ENCODE data around the gene RNF213.

RNF213 gene

DNA sequence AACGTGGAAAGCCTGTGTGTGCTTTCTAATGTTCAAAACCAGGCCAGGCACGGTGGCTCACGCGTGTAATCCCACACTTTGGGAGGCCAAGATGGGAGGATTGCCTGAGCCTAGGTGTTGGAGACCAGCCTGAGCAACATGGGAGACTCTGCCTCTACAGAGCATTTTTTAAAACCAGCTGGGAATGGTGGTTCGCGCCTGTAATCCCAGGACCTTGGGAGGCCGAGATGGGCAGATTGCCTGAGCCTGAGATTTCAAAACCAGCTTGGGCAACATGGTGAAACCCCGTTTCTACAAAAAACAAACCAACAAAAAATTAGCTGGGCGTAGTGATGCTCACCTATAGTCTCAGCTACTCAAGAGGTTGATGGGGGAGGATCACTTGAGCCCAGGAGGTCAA lies 26.4 kb downstream of the RNF213 start:
- Histone ChIP-seq H3K9ac (ENCODE audit: low read length in 2 of 2) (no peak overlapping the region), H3K36me3 (ENCODE audit: control insufficient read depth in 2 of 2, insufficient read depth in 2 of 2, low read length in 2 of 2) (peaks cover 36% of the 10 kb centered on the region in 2 donors), H3K9me3 (ENCODE audit: control insufficient read depth in 2 of 2, low read length in 2 of 2) (no peaks in the 10 kb centered on the region), H3K4me3 (ENCODE audit: low read length in 2 of 2) (no peak overlapping the region), H3K4me1 (ENCODE audit: control insufficient read depth, insufficient read depth, low read length) (no peaks in the 10 kb centered on the region), H3K27ac (ENCODE audit: low read length) (no peak overlapping the region), H3K27me3 (ENCODE audit: control insufficient read depth in 1 of 2, insufficient read depth in 2 of 2, low read length in 2 of 2) (no peaks in the 10 kb centered on the region)

DNA sequence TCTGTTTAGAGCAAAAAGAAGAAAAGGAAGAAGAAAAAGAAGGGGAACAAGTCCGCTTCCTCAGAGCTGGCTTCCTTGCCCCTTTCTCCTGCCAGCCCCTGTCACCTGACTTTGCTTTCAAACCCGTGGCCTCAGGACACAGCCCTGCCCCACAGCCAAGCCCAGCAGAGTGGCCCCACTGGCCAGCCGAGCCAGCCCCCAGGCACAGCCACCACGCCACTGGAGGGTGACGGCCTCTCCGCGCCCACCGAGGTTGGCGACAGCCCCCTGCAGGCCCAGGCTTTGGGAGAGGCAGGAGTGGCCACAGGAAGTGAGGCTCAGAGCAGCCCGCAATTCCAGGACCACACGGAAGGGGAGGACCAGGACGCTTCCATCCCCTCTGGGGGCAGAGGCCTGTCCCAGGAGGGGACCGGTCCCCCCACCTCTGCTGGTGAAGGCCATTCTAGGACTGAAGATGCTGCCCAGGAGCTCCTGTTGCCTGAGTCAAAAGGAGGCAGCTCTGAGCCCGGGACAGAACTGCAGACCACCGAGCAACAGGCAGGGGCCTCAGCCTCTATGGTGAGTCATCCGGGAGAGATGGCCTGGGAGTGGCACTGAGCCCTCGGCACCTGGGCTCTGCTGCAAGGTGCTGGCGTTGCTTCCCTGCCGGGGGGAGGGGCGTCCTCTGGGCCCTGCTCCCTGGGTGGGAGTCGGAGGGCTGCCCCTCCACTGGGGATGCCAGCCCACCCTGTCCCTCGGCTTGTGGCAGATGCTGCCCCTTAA lies 27.3 kb downstream of the RNF213 start:
- no peaks in the 10 kb centered on the region for H3K27me3 ChIP-seq (ENCODE audit: control insufficient read depth in 1 of 2, insufficient read depth in 2 of 2, low read length in 2 of 2)
- H3K36me3 ChIP-seq (ENCODE audit: control insufficient read depth in 2 of 2, insufficient read depth in 2 of 2, low read length in 2 of 2), result peaks cover 39 to 43% of the 10 kb centered on the region in 2 donors
- no peaks in the 10 kb centered on the region for H3K4me1 ChIP-seq (ENCODE audit: control insufficient read depth, insufficient read depth, low read length)
- H3K27ac ChIP-seq (ENCODE audit: low read length), result no peak overlapping the region
- no peak overlapping the region for H3K4me3 ChIP-seq (ENCODE audit: low read length in 2 of 2)
- no peak overlapping the region for H3K9ac ChIP-seq (ENCODE audit: low read length in 2 of 2)
- no peaks in the 10 kb centered on the region for H3K9me3 ChIP-seq (ENCODE audit: control insufficient read depth in 2 of 2, low read length in 2 of 2)

DNA sequence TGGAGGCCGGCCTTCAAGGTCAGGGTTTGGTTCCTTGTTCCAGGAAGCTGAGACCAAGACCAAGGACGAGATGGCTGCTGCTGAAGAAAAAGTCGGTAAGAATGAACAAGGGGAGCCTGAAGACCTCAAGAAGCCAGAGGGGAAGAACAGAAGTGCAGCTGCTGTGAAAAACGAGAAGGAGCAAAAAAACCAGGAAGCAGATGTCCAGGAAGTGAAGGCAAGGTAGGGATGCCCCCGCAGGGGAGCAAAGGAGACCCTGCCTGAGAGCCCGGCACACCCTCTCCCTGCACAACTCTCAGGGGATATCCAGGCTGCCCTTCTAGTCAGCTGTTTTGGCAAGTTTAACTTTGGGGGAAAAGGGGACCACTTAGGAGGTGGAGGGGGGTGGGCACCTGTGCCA lies 29.0 kb downstream of the RNF213 start:
- Histone ChIP-seq H3K36me3 (ENCODE audit: control insufficient read depth in 2 of 2, insufficient read depth in 2 of 2, low read length in 2 of 2) (peaks cover 48 to 52% of the 10 kb centered on the region in 2 donors), H3K27ac (ENCODE audit: low read length) (no peak overlapping the region), H3K9ac (ENCODE audit: low read length in 2 of 2) (no peak overlapping the region)

DNA sequence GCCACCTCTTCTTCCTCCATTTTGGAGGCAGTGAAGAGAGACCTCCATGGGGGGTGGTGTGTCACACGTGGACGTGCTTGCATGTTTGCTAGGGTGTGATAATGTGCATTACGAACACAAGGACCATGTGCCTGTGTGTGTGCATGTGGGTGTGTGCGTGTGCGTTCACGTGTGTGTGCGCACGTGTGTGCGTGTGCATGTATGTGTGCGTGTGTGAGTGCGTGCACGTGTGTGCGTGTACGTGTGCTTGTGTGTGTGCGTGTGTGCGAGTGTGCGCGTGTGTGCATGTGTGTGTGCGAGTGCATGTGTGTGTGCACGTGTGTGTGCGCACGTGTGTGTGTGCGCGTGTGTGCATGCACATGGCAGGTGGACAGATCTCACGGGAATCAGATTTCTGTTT lies 29.5 kb downstream of the RNF213 start:
- H3K36me3 ChIP-seq (ENCODE audit: control insufficient read depth in 2 of 2, insufficient read depth in 2 of 2, low read length in 2 of 2), result peaks cover 54 to 57% of the 10 kb centered on the region in 2 donors
- H3K9me3 ChIP-seq (ENCODE audit: control insufficient read depth in 2 of 2, low read length in 2 of 2), result no peaks in the 10 kb centered on the region
- no peaks in the 10 kb centered on the region for H3K27me3 ChIP-seq (ENCODE audit: control insufficient read depth in 1 of 2, insufficient read depth in 2 of 2, low read length in 2 of 2)
- no peaks in the 10 kb centered on the region for H3K4me1 ChIP-seq (ENCODE audit: control insufficient read depth, insufficient read depth, low read length)
- H3K9ac ChIP-seq (ENCODE audit: low read length in 2 of 2), result no peak overlapping the region
- H3K4me3 ChIP-seq (ENCODE audit: low read length in 2 of 2), result no peak overlapping the region
- H3K27ac ChIP-seq (ENCODE audit: low read length), result no peak overlapping the region

More for the DNA sequence above, 29.0 kb downstream of the RNF213 start:
- Histone ChIP-seq H3K4me1 (ENCODE audit: control insufficient read depth, insufficient read depth, low read length) (no peaks in the 10 kb centered on the region), H3K27me3 (ENCODE audit: control insufficient read depth in 1 of 2, insufficient read depth in 2 of 2, low read length in 2 of 2) (no peaks in the 10 kb centered on the region), H3K9me3 (ENCODE audit: control insufficient read depth in 2 of 2, low read length in 2 of 2) (no peaks in the 10 kb centered on the region), H3K4me3 (ENCODE audit: low read length in 2 of 2) (no peak overlapping the region)

DNA sequence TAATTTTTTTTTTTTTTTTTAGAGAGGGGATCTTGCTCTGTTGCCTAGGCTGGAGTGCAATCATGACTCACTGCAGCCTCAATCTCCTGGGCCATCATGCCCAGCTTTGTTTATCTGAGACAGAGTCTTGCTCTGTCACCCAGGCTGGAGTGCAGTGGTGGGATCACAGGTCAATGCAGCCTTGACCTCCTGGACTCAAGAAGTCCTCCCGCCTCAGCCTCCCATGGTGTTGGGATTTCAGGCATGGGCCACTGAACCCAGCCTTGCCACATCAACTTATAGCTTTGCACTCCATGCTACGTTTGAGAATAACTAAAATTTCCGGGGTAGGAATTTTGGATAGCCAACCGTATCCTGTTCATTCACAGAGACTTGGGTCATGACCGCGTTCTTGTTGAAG lies 30.6 kb downstream of the RNF213 start:
- no peak overlapping the region for H3K4me3 ChIP-seq (ENCODE audit: low read length in 2 of 2)
- H3K36me3 ChIP-seq (ENCODE audit: control insufficient read depth in 2 of 2, insufficient read depth in 2 of 2, low read length in 2 of 2), result peaks cover 64 to 66% of the 10 kb centered on the region in 2 donors
- no peak overlapping the region for H3K27ac ChIP-seq (ENCODE audit: low read length)
- H3K4me1 ChIP-seq (ENCODE audit: control insufficient read depth, insufficient read depth, low read length), result no peaks in the 10 kb centered on the region
- no peak overlapping the region for H3K9ac ChIP-seq (ENCODE audit: low read length in 2 of 2)
- H3K9me3 ChIP-seq (ENCODE audit: control insufficient read depth in 2 of 2, low read length in 2 of 2), result no peaks in the 10 kb centered on the region
- H3K27me3 ChIP-seq (ENCODE audit: control insufficient read depth in 1 of 2, insufficient read depth in 2 of 2, low read length in 2 of 2), result no peaks in the 10 kb centered on the region

DNA sequence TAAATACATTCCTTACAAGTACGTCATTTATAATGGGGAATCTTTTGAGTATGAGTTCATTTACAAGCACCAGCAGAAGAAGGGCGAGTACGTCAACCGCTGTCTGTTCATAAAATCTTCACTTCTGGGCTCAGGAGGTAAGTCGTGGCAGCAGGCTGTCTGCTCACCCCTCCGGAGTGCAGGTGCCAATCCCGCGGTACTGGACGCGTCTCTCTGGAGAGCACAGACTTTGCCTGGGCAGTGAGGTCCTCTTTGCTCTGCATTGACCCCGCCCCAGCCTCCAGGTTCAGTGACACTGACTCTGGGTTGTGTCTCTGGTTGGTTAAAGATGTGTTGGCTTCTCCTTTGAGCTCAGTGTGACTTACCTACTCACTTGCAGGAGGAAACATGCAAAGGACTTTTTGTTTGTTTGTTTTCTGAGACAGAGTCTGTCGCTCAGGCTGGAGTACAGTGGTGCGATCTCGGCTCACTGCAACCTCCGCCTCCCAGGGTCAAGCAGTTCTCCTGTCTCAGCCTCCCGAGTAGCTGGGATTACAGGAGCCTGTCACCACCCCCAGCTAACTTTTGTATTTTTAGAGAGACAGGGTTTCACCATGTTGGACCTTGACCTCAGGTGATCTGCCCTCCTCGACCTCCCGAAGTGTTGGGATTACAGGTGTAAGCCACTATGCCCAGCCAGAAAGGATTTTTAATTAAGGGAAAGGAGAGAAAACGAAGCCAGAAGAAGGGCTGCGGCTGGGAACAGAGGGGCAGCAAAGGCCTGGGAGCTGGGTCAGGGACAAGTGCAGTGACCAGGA lies 31.2 kb downstream of the RNF213 start:
- Histone ChIP-seq H3K4me3 (ENCODE audit: low read length in 2 of 2) (no peak overlapping the region), H3K27me3 (ENCODE audit: control insufficient read depth in 1 of 2, insufficient read depth in 2 of 2, low read length in 2 of 2) (no peaks in the 10 kb centered on the region), H3K4me1 (ENCODE audit: control insufficient read depth, insufficient read depth, low read length) (no peaks in the 10 kb centered on the region), H3K36me3 (ENCODE audit: control insufficient read depth in 2 of 2, insufficient read depth in 2 of 2, low read length in 2 of 2) (peaks cover 70 to 72% of the 10 kb centered on the region in 2 donors), H3K27ac (ENCODE audit: low read length) (no peak overlapping the region), H3K9me3 (ENCODE audit: control insufficient read depth in 2 of 2, low read length in 2 of 2) (no peaks in the 10 kb centered on the region), H3K9ac (ENCODE audit: low read length in 2 of 2) (no peak overlapping the region)

DNA sequence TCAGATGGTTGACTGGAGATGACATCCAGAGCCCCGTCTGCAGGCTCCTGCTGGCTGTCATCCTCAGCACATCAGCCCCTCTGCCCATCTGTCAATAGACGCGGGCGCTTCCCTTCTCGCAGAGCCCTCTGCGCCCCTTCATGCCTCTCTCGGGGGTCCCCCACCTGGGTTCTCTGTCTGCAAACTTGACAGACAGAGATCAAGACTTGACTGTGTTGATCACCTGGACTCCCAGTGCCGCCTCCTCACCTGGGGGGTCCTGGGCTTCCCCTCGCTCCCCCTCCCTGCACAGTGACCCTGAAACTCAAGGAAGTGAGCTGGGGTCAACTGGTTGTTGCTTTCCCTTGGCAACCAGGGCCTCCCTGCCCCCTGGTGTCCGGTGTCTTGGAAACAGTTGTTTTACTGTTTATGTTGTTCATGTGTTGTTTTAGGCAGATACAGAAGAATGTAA lies 31.9 kb downstream of the RNF213 start:
- Histone ChIP-seq H3K4me3 (ENCODE audit: low read length in 2 of 2) (no peak overlapping the region), H3K36me3 (ENCODE audit: control insufficient read depth in 2 of 2, insufficient read depth in 2 of 2, low read length in 2 of 2) (peaks cover 70 to 74% of the 10 kb centered on the region in 2 donors), H3K9ac (ENCODE audit: low read length in 2 of 2) (no peak overlapping the region), H3K27me3 (ENCODE audit: control insufficient read depth in 1 of 2, insufficient read depth in 2 of 2, low read length in 2 of 2) (no peaks in the 10 kb centered on the region), H3K4me1 (ENCODE audit: control insufficient read depth, insufficient read depth, low read length) (no peaks in the 10 kb centered on the region), H3K27ac (ENCODE audit: low read length) (no peak overlapping the region), H3K9me3 (ENCODE audit: control insufficient read depth in 2 of 2, low read length in 2 of 2) (no peaks in the 10 kb centered on the region)

DNA sequence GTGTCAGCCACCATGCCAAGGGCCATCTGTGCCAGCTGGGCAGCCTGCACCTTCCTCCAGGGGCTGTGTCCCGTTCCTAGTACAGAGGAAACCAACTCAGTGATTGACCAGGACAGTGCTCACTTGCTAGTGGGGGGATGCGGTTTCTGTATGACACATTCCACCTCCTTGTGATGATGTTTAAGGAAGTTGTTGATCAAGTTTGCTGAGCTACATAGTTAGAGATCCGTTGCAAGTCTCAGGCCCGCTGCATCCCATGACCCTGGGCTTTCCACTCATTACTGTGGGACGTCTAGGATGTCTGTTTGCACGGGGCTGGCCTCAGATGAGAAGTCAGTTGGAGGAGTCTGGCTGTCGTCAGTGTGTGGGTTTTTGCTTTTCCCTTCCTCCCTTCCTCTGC lies 33.6 kb downstream of the RNF213 start:
- Histone ChIP-seq H3K4me3 (ENCODE audit: low read length in 2 of 2) (no peak overlapping the region), H3K27me3 (ENCODE audit: control insufficient read depth in 1 of 2, insufficient read depth in 2 of 2, low read length in 2 of 2) (no peaks in the 10 kb centered on the region), H3K9ac (ENCODE audit: low read length in 2 of 2) (no peak overlapping the region), H3K9me3 (ENCODE audit: control insufficient read depth in 2 of 2, low read length in 2 of 2) (no peaks in the 10 kb centered on the region), H3K4me1 (ENCODE audit: control insufficient read depth, insufficient read depth, low read length) (no peaks in the 10 kb centered on the region), H3K36me3 (ENCODE audit: control insufficient read depth in 2 of 2, insufficient read depth in 2 of 2, low read length in 2 of 2) (peaks cover 70 to 71% of the 10 kb centered on the region in 2 donors), H3K27ac (ENCODE audit: low read length) (no peak overlapping the region)

DNA sequence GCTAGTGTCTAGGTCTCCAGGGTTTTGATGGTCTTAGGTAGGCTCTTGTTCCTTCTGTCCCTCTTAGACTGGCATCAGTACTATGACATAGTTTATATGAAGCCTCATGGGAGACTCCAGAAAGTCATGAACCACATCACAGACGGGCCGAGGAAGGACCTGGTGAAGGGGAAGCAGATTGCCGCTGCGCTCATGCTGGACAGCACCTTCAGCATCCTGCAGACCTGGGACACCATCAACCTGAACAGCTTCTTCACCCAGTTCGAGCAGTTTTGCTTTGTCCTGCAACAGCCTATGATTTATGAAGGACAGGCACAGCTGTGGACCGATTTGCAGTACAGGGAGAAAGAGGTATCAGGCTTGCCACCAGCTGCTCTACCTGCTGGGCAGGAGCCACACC lies 34.0 kb downstream of the RNF213 start:
- Histone ChIP-seq H3K4me3 (ENCODE audit: low read length in 2 of 2) (no peak overlapping the region), H3K27ac (ENCODE audit: low read length) (no peak overlapping the region), H3K27me3 (ENCODE audit: control insufficient read depth in 1 of 2, insufficient read depth in 2 of 2, low read length in 2 of 2) (no peaks in the 10 kb centered on the region), H3K36me3 (ENCODE audit: control insufficient read depth in 2 of 2, insufficient read depth in 2 of 2, low read length in 2 of 2) (peaks cover 69 to 71% of the 10 kb centered on the region in 2 donors), H3K9ac (ENCODE audit: low read length in 2 of 2) (no peak overlapping the region), H3K4me1 (ENCODE audit: control insufficient read depth, insufficient read depth, low read length) (no peaks in the 10 kb centered on the region), H3K9me3 (ENCODE audit: control insufficient read depth in 2 of 2, low read length in 2 of 2) (no peaks in the 10 kb centered on the region)

DNA sequence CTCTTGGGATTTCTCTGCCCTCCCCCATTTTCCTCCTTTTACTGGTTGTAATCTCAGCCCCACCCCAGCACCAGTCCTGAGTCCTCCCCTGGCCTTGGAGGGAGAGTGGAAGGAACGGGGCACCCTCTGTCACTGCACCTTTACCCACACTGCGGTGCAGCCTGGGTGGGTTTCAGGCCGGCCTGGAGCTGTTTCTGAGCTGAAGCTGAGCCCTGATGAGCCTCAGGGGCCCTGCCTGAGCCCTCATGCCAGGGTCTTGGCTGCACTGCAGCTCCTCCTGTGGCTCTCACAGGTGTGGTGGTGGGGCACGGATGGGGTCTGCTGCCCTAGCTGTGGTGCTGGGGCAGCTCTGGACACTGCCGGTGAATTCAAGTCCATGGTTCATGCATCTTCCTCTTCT lies 34.5 kb downstream of the RNF213 start:
- H3K9ac ChIP-seq (ENCODE audit: low read length in 2 of 2), result no peak overlapping the region
- no peaks in the 10 kb centered on the region for H3K9me3 ChIP-seq (ENCODE audit: control insufficient read depth in 2 of 2, low read length in 2 of 2)
- no peaks in the 10 kb centered on the region for H3K27me3 ChIP-seq (ENCODE audit: control insufficient read depth in 1 of 2, insufficient read depth in 2 of 2, low read length in 2 of 2)
- H3K36me3 ChIP-seq (ENCODE audit: control insufficient read depth in 2 of 2, insufficient read depth in 2 of 2, low read length in 2 of 2), result peaks cover 69 to 70% of the 10 kb centered on the region in 2 donors
- no peak overlapping the region for H3K27ac ChIP-seq (ENCODE audit: low read length)
- H3K4me3 ChIP-seq (ENCODE audit: low read length in 2 of 2), result no peak overlapping the region
- no peaks in the 10 kb centered on the region for H3K4me1 ChIP-seq (ENCODE audit: control insufficient read depth, insufficient read depth, low read length)

DNA sequence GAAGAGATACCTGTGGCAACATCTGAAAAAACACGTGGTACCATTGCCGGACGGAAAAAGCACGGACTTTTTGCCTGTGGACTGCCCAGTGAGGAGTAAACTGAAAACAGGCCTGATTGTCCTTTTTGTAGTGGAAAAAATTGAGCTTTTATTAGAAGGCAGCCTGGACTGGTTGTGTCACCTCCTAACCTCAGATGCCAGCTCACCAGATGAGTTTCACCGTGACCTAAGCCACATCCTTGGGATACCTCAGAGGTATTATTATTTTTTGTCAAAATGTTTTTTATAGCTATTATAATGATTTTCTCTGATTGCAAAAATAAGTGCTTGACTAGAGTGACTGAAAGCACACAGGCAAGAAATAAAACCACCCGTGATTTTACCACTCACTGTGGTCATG lies 34.9 kb downstream of the RNF213 start:
- no peak overlapping the region for H3K9ac ChIP-seq (ENCODE audit: low read length in 2 of 2)

More for the DNA sequence above, 34.9 kb downstream of the RNF213 start:
- H3K36me3 ChIP-seq (ENCODE audit: control insufficient read depth in 2 of 2, insufficient read depth in 2 of 2, low read length in 2 of 2), result peaks cover 67 to 70% of the 10 kb centered on the region in 2 donors
- H3K9me3 ChIP-seq (ENCODE audit: control insufficient read depth in 2 of 2, low read length in 2 of 2), result no peaks in the 10 kb centered on the region
- H3K4me1 ChIP-seq (ENCODE audit: control insufficient read depth, insufficient read depth, low read length), result no peaks in the 10 kb centered on the region
- H3K27ac ChIP-seq (ENCODE audit: low read length), result no peak overlapping the region
- no peaks in the 10 kb centered on the region for H3K27me3 ChIP-seq (ENCODE audit: control insufficient read depth in 1 of 2, insufficient read depth in 2 of 2, low read length in 2 of 2)
- H3K4me3 ChIP-seq (ENCODE audit: low read length in 2 of 2), result no peak overlapping the region

Data from stomach smooth muscle (tissue), 2 donors.